Rectal smooth muscle tissue (tissue), 1 donor: ENCODE measurements around the gene SMPD3.
A peak's percentile ranks its signal among the peaks of the same experiment; 100 is the strongest.

Experiments
- H3K27ac ChIP-seq: one replicate; pipeline ENCODE4 v1.7.0; 2013; ENCODE audit warnings: low read depth, low read length, inconsistent platforms
- H3K27me3 ChIP-seq: one replicate; pipeline ENCODE4 v1.7.0; 2013; ENCODE audit warnings: low read length; ENCODE audit not compliant: control insufficient read depth, insufficient read depth
- H3K36me3 ChIP-seq: one replicate; pipeline ENCODE4 v1.7.0; 2013; ENCODE audit warnings: low read length; ENCODE audit not compliant: control insufficient read depth, insufficient read depth
- H3K4me1 ChIP-seq: one replicate; pipeline ENCODE4 v1.7.0; 2013; ENCODE audit warnings: low read length; ENCODE audit not compliant: control insufficient read depth, insufficient read depth
- H3K4me3 ChIP-seq: one replicate; pipeline ENCODE4 v1.7.0; 2013; ENCODE audit warnings: low read length
- H3K9ac ChIP-seq: one replicate; pipeline ENCODE4 v1.7.0; 2013; ENCODE audit warnings: low read length

Gene SMPD3

GRCh38 chr16:68328151-68328859, 120.0 kb downstream of the SMPD3 start:
- peaks cover 12% of the 10 kb centered on the region for H3K36me3 ChIP-seq
- no peak overlapping the region for H3K4me3 ChIP-seq
- no peak overlapping the region for H3K27ac ChIP-seq
- no peaks in the 10 kb centered on the region for H3K4me1 ChIP-seq
- no peaks in the 10 kb centered on the region for H3K27me3 ChIP-seq
- H3K9ac ChIP-seq, result no peak overlapping the region

GRCh38 chr16:68324780-68325357, 123.4 kb downstream of the SMPD3 start:
- Histone ChIP-seq H3K27ac (no peak overlapping the region), H3K4me3 (no peak overlapping the region), H3K36me3 (peaks cover 17% of the 10 kb centered on the region), H3K9ac (no peak overlapping the region), H3K27me3 (no peaks in the 10 kb centered on the region), H3K4me1 (no peaks in the 10 kb centered on the region)

- H3K36me3 ChIP-seq, result peaks cover 18% of the 10 kb centered on the region
- H3K27me3 ChIP-seq, result no peaks in the 10 kb centered on the region
- no peak overlapping the region for H3K4me3 ChIP-seq
- H3K9ac ChIP-seq, result no peak overlapping the region
- H3K4me1 ChIP-seq, result no peaks in the 10 kb centered on the region
- H3K27ac ChIP-seq, result no peak overlapping the region
Measured at GRCh38 chr16:68324336-68324735, 124.0 kb downstream of the SMPD3 start.

- no peak overlapping the region for H3K27ac ChIP-seq
- peaks cover 12% of the 10 kb centered on the region for H3K36me3 ChIP-seq
- H3K9ac ChIP-seq, result no peak overlapping the region
- no peaks in the 10 kb centered on the region for H3K27me3 ChIP-seq
- no peak overlapping the region for H3K4me3 ChIP-seq
- no peaks in the 10 kb centered on the region for H3K4me1 ChIP-seq
Measured at GRCh38 chr16:68319185-68319908, 129.0 kb downstream of the SMPD3 start.

- no peak overlapping the region for H3K9ac ChIP-seq
- peaks cover 15% of the 10 kb centered on the region for H3K4me1 ChIP-seq
- H3K36me3 ChIP-seq, result peaks cover 6% of the 10 kb centered on the region
- no peak overlapping the region for H3K27ac ChIP-seq
- no peak overlapping the region for H3K4me3 ChIP-seq
- H3K27me3 ChIP-seq, result no peaks in the 10 kb centered on the region
Measured at GRCh38 chr16:68313116-68313515, 135.2 kb downstream of the SMPD3 start.

GRCh38 chr16:68310774-68311511, 137.4 kb downstream of the SMPD3 start, which contains the start of the genes PRMT7 and SLC7A6OS:
Gene PRMT7 (plus strand): TSS chr16:68311019. CDS start chr16:68315980, 4,961 bp downstream.
Gene SLC7A6OS (minus strand): TSS chr16:68310946. CDS start chr16:68310926, 20 bp downstream.
- H3K27ac ChIP-seq, result peak within 1 kb of the TSS; percentile 84
- peaks cover 15% of the 10 kb centered on the region for H3K4me1 ChIP-seq
- H3K9ac ChIP-seq, result peak within 1 kb of the TSS; percentile 96
- H3K27me3 ChIP-seq, result no peaks in the 10 kb centered on the region
- peak within 1 kb of the TSS; percentile 100 for H3K4me3 ChIP-seq
- peaks cover 8% of the 10 kb centered on the region for H3K36me3 ChIP-seq

- peak overlapping the region; percentile 96 for H3K9ac ChIP-seq
- H3K4me1 ChIP-seq, result peaks cover 15% of the 10 kb centered on the region
- no peaks in the 10 kb centered on the region for H3K27me3 ChIP-seq
- peak overlapping the region; percentile 84 for H3K27ac ChIP-seq
- H3K36me3 ChIP-seq, result peaks cover 6% of the 10 kb centered on the region
- H3K4me3 ChIP-seq, result peak overlapping the region; percentile 100
Measured at GRCh38 chr16:68310437-68310773, 137.9 kb downstream of the SMPD3 start.

GRCh38 chr16:68309799-68310198, 138.5 kb downstream of the SMPD3 start:
- Histone ChIP-seq H3K27me3 (no peaks in the 10 kb centered on the region), H3K9ac (no peak overlapping the region), H3K27ac (no peak overlapping the region), H3K4me3 (peak overlapping the region; percentile 100), H3K4me1 (peaks cover 15% of the 10 kb centered on the region), H3K36me3 (peaks cover 6% of the 10 kb centered on the region)
